ENCODE data around the gene FSHB. TPM values are rescaled to one million over a fixed set of nuclear protein-coding genes. Genes with fewer than 3 reads are reported as not detected.
"Not testable (repeated sequence)": the region's sequence is repeated elsewhere in the genome, so short reads cannot be mapped to it uniquely, and the experiment has no call there.

The FSHB gene
- total RNA-seq, 1 experiment from 2014 or later = not detected

- peak; percentile 75 to 88 for TF ChIP-seq CTCF (IDR thresholded peaks at IDR 0.05; ENCODE audit: insufficient read depth in 1 of 2, low read depth in 1 of 2, low read length in 1 of 2, severe bottlenecking in 1 of 2, unreplicated experiment in 1 of 2)
- H3K4me1 ChIP-seq = no peaks in the 10 kb centered on the region
- H3K27me3 ChIP-seq (replicated peaks; ENCODE audit: control insufficient read depth, insufficient read depth, low read length) = no peaks in the 10 kb centered on the region
- H3K36me3 ChIP-seq (ENCODE audit: control insufficient read depth, insufficient read depth, low read length) = no peaks in the 10 kb centered on the region
- CTCF ChIA-PET = interaction anchor here (0.6 to 1.5 kb wide), 7 partner anchors 35 to 1003 kb away, joined by 3 to 19 read pairs (median 4); no protein-coding TSS in a partner anchor
- H3K27ac Mint-ChIP-seq (ENCODE audit: unreplicated experiment) = no peak overlapping the region
- no peaks in the 10 kb centered on the region for H3K9me3 Mint-ChIP-seq (ENCODE audit: unreplicated experiment)
- H3K9me3 ChIP-seq = peaks cover 5% of the 10 kb centered on the region; the same call in 1 of the 2 replicates
- no peak overlapping the region for H3K4me3 Mint-ChIP-seq (ENCODE audit: unreplicated experiment)
- H3K27me3 Mint-ChIP-seq (ENCODE audit: insufficient read depth, unreplicated experiment) = no peaks in the 10 kb centered on the region
- no TSS peak for BruUV-seq (replicated peaks)
- H3K4me1 Mint-ChIP-seq (ENCODE audit: low read depth, unreplicated experiment) = no peaks in the 10 kb centered on the region
- DNase-seq = peak; percentile 65 to 70
- POLR2A ChIA-PET = no interaction called here
- intact Hi-C loops (cut with micrococcal nuclease; ENCODE audit: unreplicated experiment) = loop anchor here (1.0 to 5.0 kb wide), 4 partner anchors 65 to 764 kb away; partner anchors contain the start of gene ARL14EP
- no peak overlapping the region for H3K4me3 ChIP-seq (ENCODE audit: low read depth, low read length)
- H3K36me3 Mint-ChIP-seq (ENCODE audit: insufficient read depth, unreplicated experiment) = no peaks in the 10 kb centered on the region
Observed at GRCh38 chr11:30196400-30197206, 34.2 kb upstream of the FSHB start.

- POLR2A ChIA-PET = no interaction called here
- intact Hi-C loops (cut with micrococcal nuclease; ENCODE audit: unreplicated experiment) = loop anchor here (2.0 to 5.0 kb wide), 2 partner anchors 124 to 765 kb away; partner anchors contain the start of gene ARL14EP
- Mint-ChIP-seq H3K36me3 (ENCODE audit: insufficient read depth, unreplicated experiment) (no peaks in the 10 kb centered on the region), H3K4me3 (ENCODE audit: unreplicated experiment) (no peak overlapping the region), H3K9me3 (ENCODE audit: unreplicated experiment) (no peaks in the 10 kb centered on the region), H3K27me3 (ENCODE audit: insufficient read depth, unreplicated experiment) (no peaks in the 10 kb centered on the region), H3K4me1 (ENCODE audit: low read depth, unreplicated experiment) (no peaks in the 10 kb centered on the region), H3K27ac (ENCODE audit: unreplicated experiment) (no peak overlapping the region)
- TF ChIP-seq CTCF (IDR thresholded peaks at IDR 0.05; ENCODE audit: insufficient read depth in 1 of 2, low read depth in 1 of 2, low read length in 1 of 2, severe bottlenecking in 1 of 2, unreplicated experiment in 1 of 2) = no peak
- H3K4me3 ChIP-seq (ENCODE audit: low read depth, low read length) = no peak overlapping the region
- H3K4me1 ChIP-seq = no peaks in the 10 kb centered on the region
- no peak for DNase-seq
- CTCF ChIA-PET = no interaction called here
- no peaks in the 10 kb centered on the region for H3K9me3 ChIP-seq
- no TSS peak for BruUV-seq (replicated peaks)
- no peaks in the 10 kb centered on the region for H3K36me3 ChIP-seq (ENCODE audit: control insufficient read depth, insufficient read depth, low read length)
- no peaks in the 10 kb centered on the region for H3K27me3 ChIP-seq (replicated peaks; ENCODE audit: control insufficient read depth, insufficient read depth, low read length)
Observed at GRCh38 chr11:30197869-30198268, 32.9 kb upstream of the FSHB start.

GRCh38 chr11:30202989-30203388, 27.8 kb upstream of the FSHB start:
- H3K4me1 ChIP-seq; H3K4me3 ChIP-seq (ENCODE audit: low read depth, low read length); H3K36me3 ChIP-seq (ENCODE audit: control insufficient read depth, insufficient read depth, low read length); H3K4me1 Mint-ChIP-seq (ENCODE audit: low read depth, unreplicated experiment); CTCF ChIA-PET; intact Hi-C loops (cut with micrococcal nuclease; ENCODE audit: unreplicated experiment); H3K27me3 ChIP-seq (replicated peaks; ENCODE audit: control insufficient read depth, insufficient read depth, low read length); H3K9me3 Mint-ChIP-seq (ENCODE audit: unreplicated experiment); BruUV-seq (replicated peaks); DNase-seq; H3K4me3 Mint-ChIP-seq (ENCODE audit: unreplicated experiment); H3K36me3 Mint-ChIP-seq (ENCODE audit: insufficient read depth, unreplicated experiment); H3K27me3 Mint-ChIP-seq (ENCODE audit: insufficient read depth, unreplicated experiment); POLR2A ChIA-PET; H3K9me3 ChIP-seq; H3K27ac Mint-ChIP-seq (ENCODE audit: unreplicated experiment): not testable (repeated sequence)

All from Caco-2 (cell line).